ENCODE results near the gene SIK3.

- no peak for TF ChIP-seq CTCF (conservative IDR thresholded peaks at IDR 0.05; ENCODE audit: low read depth in 2 of 2)
- no peak for TF ChIP-seq POLR2AphosphoS5 (IDR thresholded peaks at IDR 0.05; ENCODE audit: low read depth)
- no peak for TF ChIP-seq EZH2phosphoT487 (IDR thresholded peaks at IDR 0.05; ENCODE audit: unreplicated experiment)
- no peak for TF ChIP-seq REST (IDR thresholded peaks at IDR 0.05; ENCODE audit: unreplicated experiment)
- no peak for TF ChIP-seq CREB1 (CRISPR knock-in tag; IDR thresholded peaks at IDR 0.05; ENCODE audit: low read depth)
- no peak for TF ChIP-seq EZH2 (IDR thresholded peaks at IDR 0.05; ENCODE audit: low read depth, unreplicated experiment)
- TF ChIP-seq ETS1 (IDR thresholded peaks at IDR 0.05), result no peak
- no peak for TF ChIP-seq ZNF114 (CRISPR knock-in tag; IDR thresholded peaks at IDR 0.05)
- no peak for TF ChIP-seq ZNF331 (CRISPR knock-in tag; IDR thresholded peaks at IDR 0.05; ENCODE audit: low read depth)
- no peak for TF ChIP-seq JUNB (IDR thresholded peaks at IDR 0.05; ENCODE audit: unreplicated experiment)
- TF ChIP-seq NANOG (IDR thresholded peaks at IDR 0.05; ENCODE audit: borderline replicate concordance), result no peak
- no peak for TF ChIP-seq STAT1 (IDR thresholded peaks at IDR 0.05; ENCODE audit: unreplicated experiment)
These were observed 159.7 kb downstream of the SIK3 start for GRCh38 chr11:116938471-116939070.

All from GM23338 (cell line).